H1 (cell line): Measurements from ENCODE around the gene PHF13. TPM values are rescaled to one million over a fixed set of nuclear protein-coding genes. Genes with fewer than 3 reads are reported as not detected.
A peak's percentile ranks its signal among the peaks of the same experiment; 100 is the strongest.

ENCODE experiments used
- CTCF ChIA-PET: fragments of 300-600 bp; sonication (Branson Sonifier 250); formaldehyde crosslinking; loops from one replicate; lab custom pipeline; 2021; ENCODE audit not compliant: partially characterized antibody; lab: Charles Lee
- POLR2A ChIA-PET: fragments of 300-600 bp; sonication (Branson Sonifier 250); formaldehyde crosslinking; loops from one replicate; lab custom pipeline; 2021; ENCODE audit warnings: inconsistent platforms; ENCODE audit not compliant: partially characterized antibody; lab: Charles Lee
- DNase-seq, 2 experiments: peaks; one replicate each; pipeline versions ENCODE4 v3.0.0 to v3.0.0-alpha.2; 2010 to 2022; ENCODE audit warnings: low spot score in 2 of 2, low read depth in 1 of 2, mixed read lengths in 1 of 2
- FAIRE-seq: peaks from 2 replicates; lab custom pipeline; 2011; peaks lifted over from hg19 to GRCh38; lab: Jason Lieb, UNC
- H2AFZ ChIP-seq: 2 replicates; pipeline ENCODE4 v1.8.1; 2012; ENCODE audit warnings: low read length, inconsistent platforms
- H2AK5ac ChIP-seq: 2 replicates; pipeline ENCODE4 v1.6.1; 2013; ENCODE audit warnings: low read depth, low read length
- H2BK120ac ChIP-seq: replicated peaks from 2 replicates; pipeline ENCODE3; 2013; ENCODE audit warnings: low read depth, low read length, inconsistent platforms
- H2BK12ac ChIP-seq: 2 replicates; pipeline ENCODE4 v1.6.1; 2013; ENCODE audit warnings: low read depth, low read length
- H2BK15ac ChIP-seq: 2 replicates; pipeline ENCODE4 v1.6.1; 2013; ENCODE audit warnings: low read length
- H2BK20ac ChIP-seq: 2 replicates; pipeline ENCODE4 v1.6.1; 2013; ENCODE audit warnings: low read length
- H2BK5ac ChIP-seq: 2 replicates; pipeline ENCODE4 v1.6.1; 2013; ENCODE audit warnings: low read depth, low read length
- H3K14ac ChIP-seq: 2 replicates; pipeline ENCODE4 v1.6.1; 2013; ENCODE audit warnings: inconsistent platforms; ENCODE audit not compliant: insufficient read length
- H3K18ac ChIP-seq: 2 replicates; pipeline ENCODE4 v1.6.1; 2013; ENCODE audit warnings: low read length; ENCODE audit errors: extremely low read depth
- H3K23ac ChIP-seq: 2 replicates; pipeline ENCODE4 v1.6.1; 2013; ENCODE audit warnings: inconsistent platforms; ENCODE audit not compliant: insufficient read length
- H3K23me2 ChIP-seq: 2 replicates; pipeline ENCODE4 v1.6.1; 2013; ENCODE audit warnings: low read depth, low read length
- H3K27ac ChIP-seq: 2 replicates; pipeline ENCODE4 v1.6.1; 2011; ENCODE audit warnings: low read depth, low read length, inconsistent platforms
- H3K27me3 ChIP-seq, 4 experiments: replicated peaks in 1 of 4; 1 replicate in 1 of 4; 2 replicates in 3 of 4; pipeline versions ENCODE4 v1.6.1 to v1.8.1; 2011 to 2013; ENCODE audit warnings: low read length in 3 of 4, mild to moderate bottlenecking in 3 of 4, inconsistent platforms in 2 of 4, mixed read lengths in 2 of 4, moderate library complexity in 1 of 4; ENCODE audit not compliant: control insufficient read depth in 3 of 4, insufficient read depth in 3 of 4; ENCODE audit errors: extremely low read depth in 1 of 4
- H3K36me3 ChIP-seq, 4 experiments: 2 replicates each; pipeline versions ENCODE4 v1.6.1 to v1.8.1; 2011 to 2013; ENCODE audit warnings: mild to moderate bottlenecking in 4 of 4, low read length in 3 of 4, moderate library complexity in 2 of 4, control low read depth in 1 of 4, inconsistent platforms in 1 of 4; ENCODE audit not compliant: insufficient read depth in 4 of 4, control insufficient read depth in 2 of 4
- H3K4ac ChIP-seq: replicated peaks from 2 replicates; pipeline ENCODE3; 2013; ENCODE audit warnings: low read length, low read depth, mixed read lengths, inconsistent platforms; ENCODE audit not compliant: insufficient read length
- H3K4me1 ChIP-seq, 4 experiments: replicated peaks in 1 of 4; 1 replicate in 1 of 4; 2 replicates in 3 of 4; pipeline versions ENCODE4 v1.6.1 to v1.8.1; 2011 to 2013; ENCODE audit warnings: low read length in 3 of 4, inconsistent platforms in 2 of 4, mixed read lengths in 1 of 4; ENCODE audit not compliant: insufficient read depth in 4 of 4, control insufficient read depth in 3 of 4
- H3K4me2 ChIP-seq, 2 experiments: 2 replicates each; pipeline versions ENCODE4 v1.6.1 to v1.8.1; 2011 to 2013; ENCODE audit warnings: low read depth in 2 of 2, low read length in 2 of 2, control low read depth in 1 of 2, inconsistent platforms in 1 of 2, mild to moderate bottlenecking in 1 of 2; ENCODE audit not compliant: insufficient read depth in 1 of 2
- H3K4me3 ChIP-seq, 4 experiments: fragments of 200-600, 300-600 bp in 1 of 4; sonication (generic), shearing (Covaris generic), sonication (Bioruptor Twin) in 1 of 4; 2 replicates each; pipeline versions ENCODE4 v1.5.1 to v1.8.1; 2011 to 2016; ENCODE audit warnings: low read length in 4 of 4, low read depth in 3 of 4, control low read depth in 2 of 4, inconsistent platforms in 2 of 4, mild to moderate bottlenecking in 2 of 4, mixed read lengths in 1 of 4, moderate library complexity in 1 of 4; ENCODE audit not compliant: insufficient read depth in 2 of 4; ENCODE audit errors: extremely low read depth in 1 of 4
- H3K56ac ChIP-seq: replicated peaks from 2 replicates; pipeline ENCODE3; 2013; ENCODE audit warnings: low read depth, mild to moderate bottlenecking, mixed read lengths, low read length, inconsistent platforms; ENCODE audit not compliant: insufficient read length
- H3K79me1 ChIP-seq: 2 replicates; pipeline ENCODE4 v1.6.1; 2013; ENCODE audit warnings: low read depth, low read length, control low read depth
- H3K79me2 ChIP-seq, 2 experiments: 2 replicates each; pipeline versions ENCODE4 v1.6.1 to v1.8.1; 2012 to 2013; ENCODE audit warnings: low read length in 2 of 2, mild to moderate bottlenecking in 2 of 2, inconsistent platforms in 1 of 2; ENCODE audit not compliant: insufficient read depth in 2 of 2, control insufficient read depth in 1 of 2
- H3K9ac ChIP-seq, 4 experiments: replicated peaks in 1 of 4; 1 replicate in 1 of 4; 2 replicates in 3 of 4; pipeline versions ENCODE4 v1.6.1 to v1.8.1; 2011 to 2013; ENCODE audit warnings: low read depth in 3 of 4, low read length in 3 of 4, control low read depth in 2 of 4, mild to moderate bottlenecking in 2 of 4, moderate library complexity in 2 of 4, inconsistent platforms in 1 of 4; ENCODE audit errors: extremely low read depth in 1 of 4
- H3K9me3 ChIP-seq, 2 experiments: 2 replicates each; pipeline versions ENCODE4 v1.6.1 to v1.8.1; 2012 to 2013; ENCODE audit warnings: mild to moderate bottlenecking in 2 of 2, moderate library complexity in 2 of 2, control low read depth in 1 of 2, inconsistent platforms in 1 of 2, low read depth in 1 of 2, low read length in 1 of 2, mixed read lengths in 1 of 2; ENCODE audit not compliant: insufficient read depth in 2 of 2
- H4K20me1 ChIP-seq, 2 experiments: replicated peaks in 1 of 2; 2 replicates each; pipeline versions ENCODE3 to v1.8.1; 2011 to 2013; ENCODE audit warnings: inconsistent platforms in 2 of 2, low read length in 2 of 2, mild to moderate bottlenecking in 1 of 2; ENCODE audit not compliant: insufficient read depth in 2 of 2, control insufficient read depth in 1 of 2
- H4K5ac ChIP-seq: 2 replicates; pipeline ENCODE4 v1.6.1; 2013; ENCODE audit warnings: low read length, low read depth, mixed read lengths, inconsistent platforms; ENCODE audit not compliant: insufficient read length
- H4K8ac ChIP-seq: 2 replicates; pipeline ENCODE4 v1.8.0; 2013; ENCODE audit warnings: mild to moderate bottlenecking, moderate library complexity, low read length, inconsistent platforms; ENCODE audit not compliant: insufficient read depth; ENCODE audit errors: extremely low read depth
- H4K91ac ChIP-seq: replicated peaks from 2 replicates; pipeline ENCODE3; 2013; ENCODE audit warnings: low read length, mixed read lengths, inconsistent platforms; ENCODE audit not compliant: insufficient read length
- CREB1 ChIP-seq: IDR thresholded peaks from 2 replicates; pipeline ENCODE4 v1.6.1; 2012; ENCODE audit warnings: inconsistent platforms
- HDAC2 ChIP-seq, 2 experiments: fragments of 300-600 bp in 1 of 2; sonication (generic) in 1 of 2; IDR thresholded peaks; 2 replicates each; pipeline ENCODE4 v1.6.1; 2011 to 2012; ENCODE audit warnings: low read depth in 2 of 2, low read length in 2 of 2, mild to moderate bottlenecking in 2 of 2, moderate library complexity in 2 of 2, borderline replicate concordance in 1 of 2, inconsistent platforms in 1 of 2
- JUND ChIP-seq: IDR thresholded peaks from 2 replicates; pipeline ENCODE4 v1.6.1; 2011; ENCODE audit warnings: mild to moderate bottlenecking, improper control_type of control experiment, low read length
- MAFK ChIP-seq: IDR thresholded peaks from 2 replicates; pipeline ENCODE4 v1.6.1; 2012; ENCODE audit warnings: low read depth, mild to moderate bottlenecking, improper control_type of control experiment, low read length
- POLR2AphosphoS5 ChIP-seq: IDR thresholded peaks from 2 replicates; pipeline ENCODE4 v1.6.1; 2011; ENCODE audit warnings: low read depth, low read length
- SIRT6 ChIP-seq: IDR thresholded peaks from one replicate; pipeline ENCODE4 v1.7.1; 2012; ENCODE audit warnings: low read length, inconsistent platforms
- SIX5 ChIP-seq: IDR thresholded peaks from 2 replicates; pipeline ENCODE4 v1.6.1; 2011; ENCODE audit warnings: mild to moderate bottlenecking, low read depth, low read length
- SUZ12 ChIP-seq: fragments of 200-600 bp; sonication (generic); IDR thresholded peaks from 2 replicates; pipeline ENCODE4 v1.6.1; 2012; ENCODE audit warnings: mild to moderate bottlenecking, inconsistent platforms, low read length, moderate library complexity, mixed read lengths
- WGBS, 2 experiments: shearing (Covaris generic) in 1 of 2; methylation state at CpG; one replicate each; pipeline versions ENCODE4 v1.1.6 to v1.1.7; 2013 to 2015; ENCODE audit warnings: low lambda C conversion rate in 2 of 2, mixed read lengths in 2 of 2, inconsistent platforms in 1 of 2, low coverage in 1 of 2, missing lambda C conversion rate in 1 of 2; ENCODE audit not compliant: insufficient replicate concordance in 2 of 2, insufficient coverage in 1 of 2, insufficient read length in 1 of 2; ENCODE audit errors: extremely low coverage in 1 of 2, missing lambda C conversion rate in 1 of 2; 5-methylcytosine and 5-hydroxymethylcytosine counted together
- polyA plus RNA-seq, 7 experiments: library from polyadenylated mRNA; depleted of rRNA in 3 of 7; stranded (reverse) in 5 of 7; unstranded in 2 of 7; fragments of >200 nt in 5 of 7; fragments of 200-250 nt in 2 of 7; gene quantifications; 1 replicate in 5 of 7; 2 replicates in 1 of 7; 4 replicates in 1 of 7; pipeline versions ENCODE4 v1.2.1 to v1.2.3, GENCODE V29; 2011 to 2013; ENCODE audit warnings: missing spikeins in 2 of 7, mixed read lengths in 2 of 7
- total RNA-seq: library from RNA; stranded (reverse); fragmentation: NEBNext Ultra II Directional; extraction: Animal tissue kit (Norgen Biotek cat#: 25700); gene quantifications from 2 replicates; pipeline ENCODE4 v1.2.1, GENCODE V29; 2021
- TF ChIP-seq, protein P1 (sequence below): IDR thresholded peaks from 2 replicates; pipeline ENCODE4 v1.6.1; 2012; ENCODE audit warnings: inconsistent platforms

PHF13 gene
- total and polyA plus RNA-seq, 2 of the 8 experiments (the other 6 are each of a cell fraction or from before 2014, with no cell fraction given), result 11.7 to 39.6 TPM

- H3K27me3 ChIP-seq, result no peaks in the 10 kb centered on the region; a peak in 1 of 7 replicates
- H2BK120ac ChIP-seq, result no peak overlapping the region
- H3K56ac ChIP-seq, result peak overlapping the region; percentile 82
- H2BK12ac ChIP-seq, result peak overlapping the region; percentile 99
- H3K27ac ChIP-seq, result peak overlapping the region; percentile 60
- no peak overlapping the region for H2BK20ac ChIP-seq
- peak overlapping the region; percentile 92 for H4K8ac ChIP-seq
- peak overlapping the region; percentile 91 to 94 for H3K4me2 ChIP-seq
- CTCF ChIA-PET, result interaction anchor here (1.8 to 2.2 kb wide), 3 partner anchors 13 to 31 kb away, joined by 5 to 8 read pairs (median 5); partner anchors contain the start of gene THAP3
- H2AK5ac ChIP-seq, result no peak overlapping the region
- POLR2A ChIA-PET, result interaction anchor here (0.7 to 10.8 kb wide), 21 partner anchors 7 to 815 kb away, joined by 3 to 196 read pairs (median 4); partner anchors contain the start of genes NOL9, PHF13, TAS1R1 and THAP3
- peaks cover 18% of the 10 kb centered on the region for H3K23me2 ChIP-seq
- H2BK15ac ChIP-seq, result peak overlapping the region; percentile 92; the same call in 1 of the 2 replicates
- H2BK5ac ChIP-seq, result peak overlapping the region; percentile 55
- no peak overlapping the region for H3K14ac ChIP-seq
- H3K18ac ChIP-seq, result peak overlapping the region; percentile 95
- H4K5ac ChIP-seq, result peak overlapping the region; percentile 58
- H2AFZ ChIP-seq, result no peak overlapping the region
- H3K79me1 ChIP-seq, result peaks cover 21% of the 10 kb centered on the region
- peaks cover 2 to 13% (median 9%) of the 10 kb centered on the region in 4 experiments for H3K4me1 ChIP-seq
- peak overlapping the region; percentile 54 for H4K91ac ChIP-seq
- peak overlapping the region; percentile 12 for H3K4ac ChIP-seq
- peaks cover 22 to 36% of the 10 kb centered on the region in 2 experiments; a peak in 3 of 4 replicates for H3K79me2 ChIP-seq
- WGBS, 2 experiments, result 1% methylated on average over 36 of the region's 36 CpGs; no CpG with 5 or more reads in 1 of the 2 experiments
- H3K36me3 ChIP-seq, result peaks cover 4 to 7% (median 6%) of the 10 kb centered on the region in 4 experiments; a peak in 5 of 8 replicates
- no peaks in the 10 kb centered on the region for H3K9me3 ChIP-seq
- FAIRE-seq (no peak), DNase-seq (peak in 1 of 2 experiments; percentile 70)
- peaks cover 13 to 23% of the 10 kb centered on the region in 2 experiments for H4K20me1 ChIP-seq
- H3K23ac ChIP-seq, result no peak overlapping the region
- peak overlapping the region; percentile 38 to 71 (median 62) for H3K9ac ChIP-seq
- peak overlapping the region; percentile 75 to 92 (median 86) for H3K4me3 ChIP-seq
- TF ChIP-seq SUZ12, result no peak
- 0 out of 4 replicates have a peak, but pooled peaks of 1 of the 2 experiments have one; percentile 35 for TF ChIP-seq HDAC2 (IDR thresholded peaks at IDR 0.05; ENCODE audit: borderline replicate concordance in 1 of 2, low read depth in 2 of 2, low read length in 2 of 2)
- no peak for TF ChIP-seq MAFK
- peak; percentile 48 for TF ChIP-seq POLR2AphosphoS5
- TF ChIP-seq JUND, result no peak; the same call in 1 of the 2 replicates
- TF ChIP-seq CREB1, result peak; percentile 18; the same call in 1 of the 2 replicates
- TF ChIP-seq SIRT6, result no peak
- no peak for TF ChIP-seq SIX5
- TF ChIP-seq, protein P1, sequence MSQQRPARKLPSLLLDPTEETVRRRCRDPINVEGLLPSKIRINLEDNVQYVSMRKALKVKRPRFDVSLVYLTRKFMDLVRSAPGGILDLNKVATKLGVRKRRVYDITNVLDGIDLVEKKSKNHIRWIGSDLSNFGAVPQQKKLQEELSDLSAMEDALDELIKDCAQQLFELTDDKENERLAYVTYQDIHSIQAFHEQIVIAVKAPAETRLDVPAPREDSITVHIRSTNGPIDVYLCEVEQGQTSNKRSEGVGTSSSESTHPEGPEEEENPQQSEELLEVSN, result no peak
These were observed 10.2 kb upstream of the PHF13 start for GRCh38 chr1:6603238-6603914.
